ENCODE measurements around the gene TFPI. TPM values are rescaled to one million over a fixed set of nuclear protein-coding genes. Genes with fewer than 3 reads are reported as not detected.
"Not testable (repeated sequence)": the region's sequence is repeated elsewhere in the genome, so short reads cannot be mapped to it uniquely, and the experiment has no call there.

Gene TFPI
- total RNA-seq, 1 donor from 2014 or later = 66.7 TPM

DNA sequence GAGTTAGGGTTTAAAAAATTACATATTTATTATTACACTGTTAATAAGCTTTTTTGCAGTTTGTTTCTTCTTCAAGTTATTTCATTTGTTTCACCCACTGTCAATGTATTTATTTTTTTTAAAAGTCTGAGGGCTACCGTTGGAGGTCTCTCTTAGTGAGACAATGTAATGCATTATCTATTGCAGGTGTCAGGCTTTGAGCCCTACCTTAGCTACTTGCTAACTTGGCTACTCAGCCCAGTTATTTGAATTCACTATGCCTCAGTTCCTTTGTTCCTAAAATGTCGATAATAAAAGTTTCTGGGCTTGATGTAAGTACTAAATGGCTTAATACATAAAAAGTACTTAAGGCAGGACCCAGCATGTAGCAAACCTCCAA lies 458 bp upstream of the TFPI start:
- no peak for DNase-seq (ENCODE audit: low spot score)

DNA sequence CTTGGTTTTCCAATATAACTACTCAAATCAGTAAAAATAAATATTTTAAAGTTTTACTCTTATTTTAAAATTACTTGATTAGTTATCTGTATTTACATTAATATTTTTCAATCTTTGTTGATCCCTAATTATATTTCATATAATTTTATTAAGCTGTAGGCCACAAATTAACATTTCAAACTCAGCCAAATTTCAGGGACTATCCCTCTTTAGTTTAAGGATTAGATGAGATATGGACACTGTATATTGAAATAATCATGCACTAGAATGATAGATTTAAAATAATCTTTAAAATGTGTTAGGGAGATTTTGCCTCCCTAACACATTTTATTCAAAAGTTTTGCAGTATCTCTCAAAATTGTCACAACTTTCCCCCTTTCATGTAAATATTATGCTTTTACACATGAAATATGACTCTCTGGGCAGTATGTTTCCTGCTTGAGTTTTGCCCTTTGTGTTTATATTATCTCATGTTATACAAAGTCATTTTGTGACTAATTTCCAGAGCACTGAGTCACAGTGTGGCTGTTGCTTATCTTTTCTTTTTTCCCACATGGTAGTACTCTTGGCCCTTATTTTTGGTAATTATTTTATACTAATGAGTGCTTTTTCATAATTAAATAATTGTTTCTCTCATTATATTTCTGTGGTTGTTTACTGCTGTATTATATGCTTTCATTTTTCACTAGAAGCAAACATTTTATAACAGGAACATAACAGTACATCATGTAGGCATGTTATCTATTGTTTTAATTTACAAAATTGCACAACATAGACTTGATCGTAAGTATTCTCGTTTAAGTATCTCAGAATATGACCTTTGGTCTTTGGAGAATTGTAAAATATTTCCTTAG lies 1.2 kb downstream of the TFPI start:
- peak; percentile 60 for DNase-seq (ENCODE audit: low spot score)

DNA sequence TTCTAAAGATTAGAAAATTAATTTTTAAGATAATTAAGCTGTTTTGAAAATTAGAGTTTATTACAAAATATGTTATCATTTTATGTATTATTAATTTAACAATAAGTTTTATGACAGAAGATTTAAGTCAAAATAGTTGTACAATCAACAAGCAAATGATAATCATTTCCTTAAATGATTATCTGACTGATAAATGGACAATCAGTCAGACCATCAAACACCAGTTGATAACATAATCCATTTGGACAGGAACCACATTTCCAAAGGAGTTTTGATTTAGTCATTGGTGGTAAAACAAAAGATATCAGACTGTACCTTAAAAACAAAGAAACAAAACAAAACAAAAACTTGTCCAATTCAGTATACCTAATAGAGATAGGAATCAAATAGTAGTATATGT lies 1.9 kb downstream of the TFPI start:
- DNase-seq (ENCODE audit: low spot score) = no peak

DNA sequence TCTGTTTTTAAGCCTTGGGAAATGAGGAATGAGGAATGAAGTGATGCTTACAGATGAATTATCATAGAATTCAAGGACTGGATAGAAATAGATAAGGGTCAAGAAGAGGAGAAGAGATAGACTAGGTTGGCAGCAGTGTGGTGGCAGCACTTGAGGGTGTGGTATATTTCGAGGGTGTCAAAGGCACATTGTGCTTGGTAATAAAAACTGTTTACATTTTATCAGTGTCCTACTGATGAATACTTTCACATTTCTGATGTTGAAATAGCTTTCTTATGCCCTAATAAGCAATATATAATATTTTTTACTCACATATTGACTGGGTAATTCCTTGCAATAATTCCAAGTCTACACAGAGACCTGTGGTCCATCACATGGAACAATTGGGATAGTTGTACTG lies 3.4 kb downstream of the TFPI start:
- DNase-seq (ENCODE audit: low spot score) = no peak

DNA sequence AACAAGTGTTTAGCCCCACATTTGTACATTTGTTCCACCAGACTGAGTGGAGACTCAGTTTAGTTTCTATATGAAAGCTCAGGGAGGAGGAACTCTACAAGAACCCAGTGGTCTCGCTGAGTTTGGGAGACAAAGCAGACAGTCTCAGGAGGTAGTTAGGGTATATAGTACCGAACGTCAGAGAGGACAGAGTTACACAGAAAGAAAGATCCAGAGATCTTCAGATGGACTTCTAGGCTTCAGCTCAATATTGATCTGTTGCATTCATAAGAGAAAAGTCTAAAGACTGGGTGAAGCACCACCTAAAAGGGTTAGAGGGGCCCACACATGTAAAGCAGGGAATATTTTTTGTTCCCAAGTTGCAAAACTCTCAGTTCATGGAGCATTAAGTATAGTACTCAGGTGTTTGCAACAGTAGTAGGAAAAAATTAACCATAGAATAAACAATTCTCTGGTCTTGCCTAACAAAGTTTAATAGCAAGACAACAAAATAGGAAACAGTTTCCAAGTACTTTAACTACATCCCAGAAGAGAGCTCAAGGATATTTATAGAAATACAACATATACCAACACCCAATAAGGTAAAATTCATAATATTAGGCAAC lies 4.2 kb downstream of the TFPI start:
- DNase-seq (ENCODE audit: low spot score) = no peak

DNA sequence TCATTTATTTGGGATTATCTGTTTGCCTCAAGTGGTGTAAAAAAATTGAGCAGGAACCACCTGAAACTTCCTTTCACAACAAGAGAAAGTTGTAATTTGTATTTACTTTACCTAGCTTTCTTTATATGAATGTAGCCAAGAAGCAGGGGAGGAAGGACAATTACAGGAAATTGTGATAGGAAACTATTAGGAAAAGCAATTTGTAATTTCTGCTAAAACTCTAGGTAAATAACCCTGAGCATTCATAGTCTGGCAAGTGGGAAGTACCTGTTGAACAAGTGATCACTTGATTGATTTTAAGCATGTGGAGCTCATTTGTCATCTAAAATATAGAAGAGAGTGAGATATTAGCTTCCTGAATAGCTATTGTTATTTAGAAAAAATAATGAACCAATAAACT lies 5.0 kb downstream of the TFPI start:
- DNase-seq (ENCODE audit: low spot score) = no peak

DNA sequence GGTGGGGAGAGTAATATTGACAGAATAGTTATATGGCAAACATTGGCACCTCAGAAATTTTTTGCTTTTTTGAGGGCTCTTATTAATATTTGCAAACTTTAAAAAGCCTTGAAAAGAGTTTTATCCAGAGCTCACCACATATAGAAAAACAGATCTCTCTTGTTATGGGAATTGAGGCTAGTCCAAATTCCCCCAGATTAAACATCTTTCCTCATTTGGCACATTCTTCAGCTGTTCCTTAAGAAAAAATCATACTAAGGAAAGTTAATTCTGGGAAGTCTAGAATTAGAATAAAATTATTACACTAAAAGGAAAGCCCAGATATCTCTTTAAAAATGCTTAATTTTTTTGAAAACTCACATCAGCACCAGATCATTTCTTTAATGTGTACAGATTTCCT lies 5.6 kb downstream of the TFPI start:
- DNase-seq (ENCODE audit: low spot score) = no peak

DNA sequence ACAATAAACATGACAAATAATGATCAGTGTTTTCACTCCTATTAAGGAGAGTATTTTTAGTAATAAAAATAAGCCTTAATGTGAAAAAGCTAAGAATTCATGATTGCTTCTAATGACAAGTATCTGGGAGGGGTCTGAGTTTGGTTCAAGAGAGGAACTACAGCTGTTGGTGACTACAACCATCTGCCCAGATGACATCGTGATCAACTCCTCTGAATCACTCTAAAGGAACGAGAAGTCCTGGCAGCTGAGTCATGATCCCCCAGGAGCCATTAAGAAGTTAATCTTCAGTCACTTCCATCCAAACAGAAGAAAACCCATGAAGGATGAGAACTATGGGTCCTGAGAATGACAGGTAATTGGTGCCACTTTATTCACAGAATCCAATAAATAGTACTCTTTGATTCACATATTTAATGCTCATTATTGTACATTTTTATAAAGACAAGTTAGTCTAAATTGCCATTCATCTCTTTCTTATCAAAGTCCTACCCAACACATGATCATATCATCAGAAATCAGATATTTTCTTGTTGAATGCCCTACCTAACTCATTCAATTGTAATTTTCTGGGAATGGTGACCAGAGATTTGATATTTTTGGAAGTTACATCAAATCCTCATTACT lies 6.8 kb downstream of the TFPI start:
- peak; percentile 72 for DNase-seq (ENCODE audit: low spot score)

DNA sequence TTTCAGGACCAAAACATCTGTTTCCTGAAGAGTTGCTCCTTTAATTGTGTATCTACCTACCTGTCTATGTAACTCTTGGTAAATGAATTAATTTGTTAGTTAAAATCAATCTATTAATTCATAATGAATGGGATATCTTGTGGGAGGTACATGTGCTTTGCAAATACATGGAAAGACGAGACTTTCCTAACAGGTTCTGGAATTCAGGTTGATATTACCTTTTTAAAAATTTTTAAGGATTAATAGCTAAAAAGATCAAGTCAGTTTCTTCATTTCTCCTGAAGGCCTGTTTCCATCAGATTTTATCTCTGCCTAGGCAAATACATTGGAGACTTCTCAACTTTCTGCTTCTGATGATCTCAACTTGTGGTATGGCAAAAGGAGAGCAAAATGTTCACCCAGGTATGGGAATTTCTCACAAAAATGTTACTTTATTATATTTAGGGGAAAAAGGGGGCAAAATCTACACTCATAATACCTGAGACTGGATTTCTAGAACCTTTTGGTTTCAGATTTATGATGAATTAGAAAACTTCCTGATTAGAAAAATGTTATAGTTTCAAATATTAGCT lies 7.4 kb downstream of the TFPI start:
- no peak for DNase-seq (ENCODE audit: low spot score)

DNA sequence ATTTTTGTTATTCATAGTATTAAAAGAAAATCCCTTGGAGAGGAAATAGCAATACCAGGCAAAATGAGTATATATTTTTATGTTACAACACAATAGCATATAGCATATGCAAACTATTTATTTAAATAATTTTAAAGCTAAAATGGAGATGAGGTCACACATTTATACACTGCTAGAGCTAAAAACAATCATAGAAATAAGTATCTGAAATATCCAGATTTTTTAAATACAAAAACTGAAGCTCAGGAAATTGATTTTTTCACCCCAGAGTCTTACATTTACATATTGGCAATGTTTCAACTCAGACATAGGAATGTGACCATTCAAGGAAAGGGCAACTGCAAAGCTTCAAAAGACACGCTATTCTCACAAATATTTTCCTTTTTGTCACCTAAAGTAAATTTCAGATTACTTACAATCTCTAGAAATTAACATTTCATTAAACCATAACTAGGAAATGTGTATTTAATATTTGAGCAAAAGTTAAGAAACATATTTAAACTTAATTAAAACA lies 8.9 kb downstream of the TFPI start:
- no peak for DNase-seq (ENCODE audit: low spot score)

DNA sequence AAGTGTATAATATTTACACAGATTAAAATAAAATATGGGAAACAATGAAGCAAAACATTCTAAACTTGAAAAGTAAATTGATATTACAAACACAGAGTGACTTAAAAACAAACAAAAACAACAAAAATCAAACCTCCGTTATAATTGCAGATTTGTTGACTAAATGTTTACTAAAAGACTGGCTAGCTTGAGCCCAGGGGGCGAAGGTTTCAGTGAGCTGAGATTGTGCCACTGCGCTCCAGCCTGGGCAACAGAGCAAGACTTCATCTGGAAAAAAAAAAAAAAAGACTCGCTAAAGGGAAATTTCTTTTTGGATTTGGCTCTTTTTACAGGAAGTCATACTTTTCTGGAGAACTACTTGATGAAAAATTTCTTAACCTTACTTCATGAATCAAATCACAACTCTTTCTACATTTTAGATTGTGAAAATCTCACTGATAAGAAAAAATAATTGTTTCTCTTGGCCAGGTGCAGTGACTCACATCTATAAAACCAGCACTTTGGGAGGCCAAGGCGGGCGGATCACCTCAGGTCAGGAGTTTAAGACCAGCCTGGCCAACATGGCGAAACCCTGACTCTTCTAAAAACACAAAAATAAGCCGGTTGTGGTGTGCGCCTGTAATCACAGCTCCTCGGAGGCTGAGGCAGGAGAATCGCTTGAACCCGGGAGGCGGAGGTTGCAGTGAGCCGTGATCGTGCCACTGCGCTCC lies 9.7 kb downstream of the TFPI start:
- DNase-seq (ENCODE audit: low spot score) = no peak

DNA sequence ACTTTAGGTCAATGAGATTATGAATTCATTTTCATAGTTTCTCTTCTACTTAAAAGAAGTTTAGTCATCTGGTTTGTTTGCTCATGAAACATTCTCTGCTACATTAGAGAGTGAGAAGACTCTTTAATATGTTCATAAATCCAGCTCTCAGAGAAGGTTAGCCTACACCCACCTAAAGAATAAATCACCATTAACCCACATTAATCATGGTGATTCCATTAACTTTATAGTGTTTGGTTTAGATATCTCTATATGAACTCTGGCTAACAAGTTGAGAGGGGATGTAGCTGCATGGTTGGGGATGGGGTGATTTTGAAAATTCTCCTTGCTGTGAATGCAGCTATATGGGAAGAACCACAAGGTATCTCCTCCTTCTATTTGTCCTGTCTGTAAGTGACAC lies 10.7 kb downstream of the TFPI start:
- DNase-seq (ENCODE audit: low spot score) = no peak

DNA sequence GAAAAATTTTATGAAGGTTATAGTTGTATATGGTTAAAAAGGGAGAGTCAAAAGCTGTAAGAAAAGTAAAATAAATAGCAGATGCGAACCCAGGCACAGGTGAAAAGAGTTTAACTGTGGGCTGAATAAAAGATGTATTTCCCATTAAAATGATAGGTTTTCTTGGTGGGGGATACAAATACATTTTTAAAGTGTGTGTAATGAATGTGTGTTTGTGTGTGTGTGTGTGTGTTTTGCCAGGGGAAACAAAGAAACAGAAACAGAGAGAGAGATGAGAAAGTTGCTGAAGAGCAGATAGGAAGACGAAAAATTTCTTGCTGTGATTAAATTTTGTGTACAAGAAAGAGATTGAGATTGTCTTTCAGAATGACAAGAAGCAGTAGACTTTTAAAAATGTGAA lies 12.1 kb downstream of the TFPI start:
- DNase-seq (ENCODE audit: low spot score) = no peak

DNA sequence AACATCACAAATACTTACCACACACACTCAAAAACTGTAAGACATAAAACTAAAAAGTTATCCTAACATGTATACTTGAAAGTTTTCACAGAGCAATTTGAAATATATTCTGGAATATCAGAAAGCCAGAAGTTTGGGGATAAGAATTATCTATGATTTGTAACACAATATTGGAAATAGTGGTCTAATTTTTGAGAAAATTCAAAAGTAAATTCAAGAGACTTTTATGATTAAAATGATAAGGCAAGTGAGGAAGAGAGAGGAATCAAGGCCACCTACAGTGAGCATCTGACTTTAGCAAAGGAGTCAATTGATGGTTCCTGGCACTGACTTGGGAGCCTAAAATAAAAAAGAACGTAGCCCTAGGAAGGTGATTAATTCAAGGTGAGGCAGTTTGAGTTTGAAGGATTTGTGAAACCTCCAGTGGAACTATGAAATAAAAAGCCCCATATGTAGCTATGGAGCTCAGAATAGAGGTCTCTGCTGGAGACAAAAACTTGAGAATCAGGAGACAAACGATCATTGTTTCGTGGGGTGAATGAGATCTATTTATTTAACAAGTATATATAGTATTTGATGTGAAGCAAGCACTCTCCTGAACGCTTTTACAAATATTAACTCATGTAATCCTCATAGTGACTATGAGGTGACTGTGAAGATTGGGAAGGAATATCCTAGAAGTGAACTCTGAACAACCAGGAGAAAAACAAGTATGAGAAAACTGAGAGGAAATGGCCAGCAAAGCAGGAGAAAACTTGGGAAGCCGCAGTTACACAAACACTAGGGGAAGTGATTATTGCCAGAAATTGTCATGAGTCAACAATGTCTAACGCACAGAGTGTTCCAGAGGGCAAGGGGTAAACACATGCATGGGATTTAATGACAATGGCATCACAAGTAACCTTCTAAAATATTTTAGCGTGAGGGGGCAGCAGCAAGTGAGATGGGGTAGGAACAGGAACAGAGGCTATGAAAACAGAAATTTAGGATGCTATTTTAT lies 12.8 kb downstream of the TFPI start:
- DNase-seq (ENCODE audit: low spot score) = no peak

DNA sequence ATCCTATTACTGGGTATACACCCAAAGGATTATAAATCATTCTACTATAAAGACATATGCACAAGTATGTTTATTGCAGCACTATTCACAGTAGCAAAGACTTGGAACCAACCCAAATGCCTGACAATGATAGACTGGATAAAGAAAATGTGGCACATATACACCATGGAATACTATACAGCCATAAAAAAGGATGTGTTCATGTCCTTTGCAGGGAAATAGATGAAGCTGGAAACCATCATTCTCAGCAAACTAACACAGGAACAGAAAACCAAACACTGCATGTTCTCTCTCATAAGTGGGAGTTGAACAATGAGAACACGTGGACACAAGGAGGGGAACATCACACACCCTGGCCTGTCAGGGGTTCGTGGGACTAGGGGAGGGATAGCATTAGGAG lies 16.0 kb downstream of the TFPI start:
- DNase-seq (ENCODE audit: low spot score) = not testable (repeated sequence)

DNA sequence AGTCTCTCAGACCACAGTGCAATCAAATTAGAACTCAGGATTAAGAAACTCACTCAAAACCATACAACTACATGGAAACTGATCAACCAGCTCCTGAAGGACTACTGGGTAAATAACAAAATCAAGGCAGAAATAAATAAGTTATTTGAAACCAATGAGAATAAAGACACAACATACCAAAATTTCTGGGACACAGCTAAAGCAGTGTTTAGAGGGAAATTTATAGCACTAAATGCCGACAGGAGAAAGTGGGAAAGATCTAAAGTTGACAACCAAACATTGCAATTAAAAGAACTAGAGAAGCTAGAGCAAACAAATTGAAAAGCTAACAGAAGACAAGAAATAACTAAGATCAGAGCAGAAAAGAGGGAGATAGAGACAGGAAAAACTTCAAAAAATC lies 18.9 kb downstream of the TFPI start:
- DNase-seq (ENCODE audit: low spot score) = not testable (repeated sequence)

DNA sequence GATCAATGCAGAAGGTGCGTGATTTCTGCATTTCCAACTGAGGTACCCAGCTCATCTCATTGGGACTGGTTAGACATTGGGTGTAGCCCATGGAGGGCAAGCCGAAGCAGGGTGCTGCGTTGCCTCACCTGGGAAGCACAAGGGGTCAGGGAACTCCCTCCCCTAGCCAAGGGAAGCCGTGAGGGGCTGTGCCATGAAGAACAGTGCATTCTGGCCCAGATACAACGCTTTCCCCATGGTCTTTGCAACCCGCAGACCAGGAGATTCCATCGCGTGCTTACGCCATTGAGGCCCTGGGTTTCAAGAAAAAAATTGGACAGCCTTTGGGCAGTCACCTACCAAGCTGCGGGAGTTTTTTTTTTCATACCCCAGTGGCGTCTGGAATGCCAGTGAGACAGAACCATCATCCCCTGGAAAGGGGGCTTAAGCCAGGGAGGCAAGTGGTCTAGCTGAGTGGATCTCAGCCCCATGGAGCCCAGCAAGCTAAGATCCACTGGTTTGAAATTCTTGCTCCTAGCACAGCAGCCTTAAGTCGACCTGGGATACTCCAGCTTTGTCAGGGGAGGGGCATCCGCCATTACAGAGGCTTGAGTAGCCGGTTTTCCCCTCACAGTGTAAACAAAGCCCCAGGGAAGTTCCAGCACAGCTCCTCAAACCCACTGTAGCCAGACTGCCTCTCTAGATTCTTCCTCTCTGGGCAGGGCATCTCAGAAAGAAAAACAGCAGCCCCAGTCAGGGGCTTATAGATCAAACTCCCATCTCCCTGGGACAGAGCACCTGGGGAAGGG lies 21.7 kb downstream of the TFPI start:
- no peak for DNase-seq (ENCODE audit: low spot score)

DNA sequence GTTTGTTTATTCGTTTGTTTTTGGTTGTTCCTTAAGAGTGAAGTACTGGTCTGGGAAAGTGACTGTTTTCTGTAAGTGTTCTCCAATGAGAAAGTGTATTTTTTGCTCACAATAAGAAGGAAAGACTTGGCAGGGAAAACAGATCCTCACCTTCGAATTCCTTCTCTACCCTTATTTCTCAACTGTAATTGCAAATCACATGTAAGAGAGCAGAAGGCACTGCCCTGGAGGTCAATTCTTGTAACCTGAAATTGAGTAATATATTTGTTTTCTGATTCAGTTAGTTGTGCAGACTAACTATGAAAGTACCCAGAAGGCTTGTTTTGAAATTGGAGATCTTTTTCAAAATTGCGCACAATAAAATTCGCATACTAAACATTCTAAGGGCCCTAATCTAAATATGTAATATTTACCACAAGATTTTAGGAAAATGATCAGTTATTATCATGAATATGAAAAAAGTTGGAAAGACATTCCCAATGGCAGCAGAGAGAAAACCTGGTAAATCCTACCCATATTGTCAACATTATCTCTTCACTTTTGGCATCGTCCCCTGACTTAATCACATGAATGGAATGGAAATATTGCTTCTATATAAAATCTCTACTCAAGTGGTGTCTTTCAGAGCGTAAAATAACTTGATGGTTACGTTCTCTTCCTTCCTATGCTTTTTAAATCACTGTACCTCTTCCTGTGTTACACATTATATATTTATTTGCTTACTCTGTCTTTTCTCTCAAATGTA lies 24.1 kb downstream of the TFPI start:
- DNase-seq (ENCODE audit: low spot score) = no peak
